H1 (cell line): ENCODE data around the gene COLEC11. TPM values are rescaled to one million over a fixed set of nuclear protein-coding genes. Genes with fewer than 3 reads are reported as not detected.
A peak's percentile ranks its signal among the peaks of the same experiment; 100 is the strongest.

ENCODE experiments used
- CTCF ChIA-PET: fragments of 300-600 bp; sonication (Branson Sonifier 250); formaldehyde crosslinking; loops from one replicate; lab custom pipeline; 2021; ENCODE audit not compliant: partially characterized antibody; lab: Charles Lee
- POLR2A ChIA-PET: fragments of 300-600 bp; sonication (Branson Sonifier 250); formaldehyde crosslinking; loops from one replicate; lab custom pipeline; 2021; ENCODE audit warnings: inconsistent platforms; ENCODE audit not compliant: partially characterized antibody; lab: Charles Lee
- DNase-seq, 2 experiments: peaks; one replicate each; pipeline versions ENCODE4 v3.0.0 to v3.0.0-alpha.2; 2010 to 2022; ENCODE audit warnings: low spot score in 2 of 2, low read depth in 1 of 2, mixed read lengths in 1 of 2
- FAIRE-seq: peaks from 2 replicates; lab custom pipeline; 2011; peaks lifted over from hg19 to GRCh38; lab: Jason Lieb, UNC
- H2AFZ ChIP-seq: 2 replicates; pipeline ENCODE4 v1.8.1; 2012; ENCODE audit warnings: low read length, inconsistent platforms
- H2AK5ac ChIP-seq: 2 replicates; pipeline ENCODE4 v1.6.1; 2013; ENCODE audit warnings: low read depth, low read length
- H2BK120ac ChIP-seq: replicated peaks from 2 replicates; pipeline ENCODE3; 2013; ENCODE audit warnings: low read depth, low read length, inconsistent platforms
- H2BK12ac ChIP-seq: 2 replicates; pipeline ENCODE4 v1.6.1; 2013; ENCODE audit warnings: low read depth, low read length
- H2BK15ac ChIP-seq: 2 replicates; pipeline ENCODE4 v1.6.1; 2013; ENCODE audit warnings: low read length
- H2BK20ac ChIP-seq: 2 replicates; pipeline ENCODE4 v1.6.1; 2013; ENCODE audit warnings: low read length
- H2BK5ac ChIP-seq: 2 replicates; pipeline ENCODE4 v1.6.1; 2013; ENCODE audit warnings: low read depth, low read length
- H3K14ac ChIP-seq: 2 replicates; pipeline ENCODE4 v1.6.1; 2013; ENCODE audit warnings: inconsistent platforms; ENCODE audit not compliant: insufficient read length
- H3K18ac ChIP-seq: 2 replicates; pipeline ENCODE4 v1.6.1; 2013; ENCODE audit warnings: low read length; ENCODE audit errors: extremely low read depth
- H3K23ac ChIP-seq: 2 replicates; pipeline ENCODE4 v1.6.1; 2013; ENCODE audit warnings: inconsistent platforms; ENCODE audit not compliant: insufficient read length
- H3K23me2 ChIP-seq: 2 replicates; pipeline ENCODE4 v1.6.1; 2013; ENCODE audit warnings: low read depth, low read length
- H3K27ac ChIP-seq: 2 replicates; pipeline ENCODE4 v1.6.1; 2011; ENCODE audit warnings: low read depth, low read length, inconsistent platforms
- H3K27me3 ChIP-seq, 4 experiments: replicated peaks in 1 of 4; 1 replicate in 1 of 4; 2 replicates in 3 of 4; pipeline versions ENCODE4 v1.6.1 to v1.8.1; 2011 to 2013; ENCODE audit warnings: low read length in 3 of 4, mild to moderate bottlenecking in 3 of 4, inconsistent platforms in 2 of 4, mixed read lengths in 2 of 4, moderate library complexity in 1 of 4; ENCODE audit not compliant: control insufficient read depth in 3 of 4, insufficient read depth in 3 of 4; ENCODE audit errors: extremely low read depth in 1 of 4
- H3K36me3 ChIP-seq, 4 experiments: 2 replicates each; pipeline versions ENCODE4 v1.6.1 to v1.8.1; 2011 to 2013; ENCODE audit warnings: mild to moderate bottlenecking in 4 of 4, low read length in 3 of 4, moderate library complexity in 2 of 4, control low read depth in 1 of 4, inconsistent platforms in 1 of 4; ENCODE audit not compliant: insufficient read depth in 4 of 4, control insufficient read depth in 2 of 4
- H3K4ac ChIP-seq: replicated peaks from 2 replicates; pipeline ENCODE3; 2013; ENCODE audit warnings: low read length, low read depth, mixed read lengths, inconsistent platforms; ENCODE audit not compliant: insufficient read length
- H3K4me1 ChIP-seq, 4 experiments: replicated peaks in 1 of 4; 1 replicate in 1 of 4; 2 replicates in 3 of 4; pipeline versions ENCODE4 v1.6.1 to v1.8.1; 2011 to 2013; ENCODE audit warnings: low read length in 3 of 4, inconsistent platforms in 2 of 4, mixed read lengths in 1 of 4; ENCODE audit not compliant: insufficient read depth in 4 of 4, control insufficient read depth in 3 of 4
- H3K4me2 ChIP-seq, 2 experiments: 2 replicates each; pipeline versions ENCODE4 v1.6.1 to v1.8.1; 2011 to 2013; ENCODE audit warnings: low read depth in 2 of 2, low read length in 2 of 2, control low read depth in 1 of 2, inconsistent platforms in 1 of 2, mild to moderate bottlenecking in 1 of 2; ENCODE audit not compliant: insufficient read depth in 1 of 2
- H3K4me3 ChIP-seq, 4 experiments: fragments of 200-600, 300-600 bp in 1 of 4; sonication (generic), shearing (Covaris generic), sonication (Bioruptor Twin) in 1 of 4; 2 replicates each; pipeline versions ENCODE4 v1.5.1 to v1.8.1; 2011 to 2016; ENCODE audit warnings: low read length in 4 of 4, low read depth in 3 of 4, control low read depth in 2 of 4, inconsistent platforms in 2 of 4, mild to moderate bottlenecking in 2 of 4, mixed read lengths in 1 of 4, moderate library complexity in 1 of 4; ENCODE audit not compliant: insufficient read depth in 2 of 4; ENCODE audit errors: extremely low read depth in 1 of 4
- H3K56ac ChIP-seq: replicated peaks from 2 replicates; pipeline ENCODE3; 2013; ENCODE audit warnings: low read depth, mild to moderate bottlenecking, mixed read lengths, low read length, inconsistent platforms; ENCODE audit not compliant: insufficient read length
- H3K79me1 ChIP-seq: 2 replicates; pipeline ENCODE4 v1.6.1; 2013; ENCODE audit warnings: low read depth, low read length, control low read depth
- H3K79me2 ChIP-seq, 2 experiments: 2 replicates each; pipeline versions ENCODE4 v1.6.1 to v1.8.1; 2012 to 2013; ENCODE audit warnings: low read length in 2 of 2, mild to moderate bottlenecking in 2 of 2, inconsistent platforms in 1 of 2; ENCODE audit not compliant: insufficient read depth in 2 of 2, control insufficient read depth in 1 of 2
- H3K9ac ChIP-seq, 4 experiments: replicated peaks in 1 of 4; 1 replicate in 1 of 4; 2 replicates in 3 of 4; pipeline versions ENCODE4 v1.6.1 to v1.8.1; 2011 to 2013; ENCODE audit warnings: low read depth in 3 of 4, low read length in 3 of 4, control low read depth in 2 of 4, mild to moderate bottlenecking in 2 of 4, moderate library complexity in 2 of 4, inconsistent platforms in 1 of 4; ENCODE audit errors: extremely low read depth in 1 of 4
- H3K9me3 ChIP-seq, 2 experiments: 2 replicates each; pipeline versions ENCODE4 v1.6.1 to v1.8.1; 2012 to 2013; ENCODE audit warnings: mild to moderate bottlenecking in 2 of 2, moderate library complexity in 2 of 2, control low read depth in 1 of 2, inconsistent platforms in 1 of 2, low read depth in 1 of 2, low read length in 1 of 2, mixed read lengths in 1 of 2; ENCODE audit not compliant: insufficient read depth in 2 of 2
- H4K20me1 ChIP-seq, 2 experiments: replicated peaks in 1 of 2; 2 replicates each; pipeline versions ENCODE3 to v1.8.1; 2011 to 2013; ENCODE audit warnings: inconsistent platforms in 2 of 2, low read length in 2 of 2, mild to moderate bottlenecking in 1 of 2; ENCODE audit not compliant: insufficient read depth in 2 of 2, control insufficient read depth in 1 of 2
- H4K5ac ChIP-seq: 2 replicates; pipeline ENCODE4 v1.6.1; 2013; ENCODE audit warnings: low read length, low read depth, mixed read lengths, inconsistent platforms; ENCODE audit not compliant: insufficient read length
- H4K8ac ChIP-seq: 2 replicates; pipeline ENCODE4 v1.8.0; 2013; ENCODE audit warnings: mild to moderate bottlenecking, moderate library complexity, low read length, inconsistent platforms; ENCODE audit not compliant: insufficient read depth; ENCODE audit errors: extremely low read depth
- H4K91ac ChIP-seq: replicated peaks from 2 replicates; pipeline ENCODE3; 2013; ENCODE audit warnings: low read length, mixed read lengths, inconsistent platforms; ENCODE audit not compliant: insufficient read length
- ASH2L ChIP-seq: fragments of 200-600, 300-600 bp; sonication (generic); IDR thresholded peaks from one replicate; pipeline ENCODE4 v1.7.1; 2017; ENCODE audit warnings: low read length
- KDM4A ChIP-seq: IDR thresholded peaks from one replicate; pipeline ENCODE4 v1.7.1; 2012; ENCODE audit warnings: low read depth, mild to moderate bottlenecking, moderate library complexity, low read length, inconsistent platforms; ENCODE audit not compliant: severe bottlenecking
- SAP30 ChIP-seq: fragments of 300-600 bp; sonication (generic); IDR thresholded peaks from 2 replicates; pipeline ENCODE4 v1.7.1; 2012; ENCODE audit warnings: low read length, moderate library complexity, mild to moderate bottlenecking, inconsistent platforms; ENCODE audit not compliant: insufficient read depth, insufficient replicate concordance
- SP1 ChIP-seq: IDR thresholded peaks from 2 replicates; pipeline ENCODE4 v1.6.1; 2011; ENCODE audit warnings: low read depth, low read length
- TEAD4 ChIP-seq: IDR thresholded peaks from 2 replicates; pipeline ENCODE4 v1.6.1; 2012; ENCODE audit warnings: low read depth, low read length, inconsistent platforms, mixed read lengths
- WGBS, 2 experiments: shearing (Covaris generic) in 1 of 2; methylation state at CpG; one replicate each; pipeline versions ENCODE4 v1.1.6 to v1.1.7; 2013 to 2015; ENCODE audit warnings: low lambda C conversion rate in 2 of 2, mixed read lengths in 2 of 2, inconsistent platforms in 1 of 2, low coverage in 1 of 2, missing lambda C conversion rate in 1 of 2; ENCODE audit not compliant: insufficient replicate concordance in 2 of 2, insufficient coverage in 1 of 2, insufficient read length in 1 of 2; ENCODE audit errors: extremely low coverage in 1 of 2, missing lambda C conversion rate in 1 of 2; 5-methylcytosine and 5-hydroxymethylcytosine counted together
- polyA plus RNA-seq, 7 experiments: library from polyadenylated mRNA; depleted of rRNA in 3 of 7; stranded (reverse) in 5 of 7; unstranded in 2 of 7; fragments of >200 nt in 5 of 7; fragments of 200-250 nt in 2 of 7; gene quantifications; 1 replicate in 5 of 7; 2 replicates in 1 of 7; 4 replicates in 1 of 7; pipeline versions ENCODE4 v1.2.1 to v1.2.3, GENCODE V29; 2011 to 2013; ENCODE audit warnings: missing spikeins in 2 of 7, mixed read lengths in 2 of 7
- total RNA-seq: library from RNA; stranded (reverse); fragmentation: NEBNext Ultra II Directional; extraction: Animal tissue kit (Norgen Biotek cat#: 25700); gene quantifications from 2 replicates; pipeline ENCODE4 v1.2.1, GENCODE V29; 2021
- TF ChIP-seq, protein P1 (sequence below), 3 experiments: IDR thresholded peaks; 1 replicate in 2 of 3; 2 replicates in 1 of 3; pipeline versions ENCODE4 v1.5.1 to v1.6.1; 2011; ENCODE audit warnings: low read length in 3 of 3, mild to moderate bottlenecking in 3 of 3, inconsistent platforms in 2 of 3, low read depth in 1 of 3, moderate library complexity in 1 of 3; ENCODE audit not compliant: insufficient read depth in 1 of 3; ENCODE audit errors: control extremely low read depth in 1 of 3

COLEC11 gene
- total and polyA plus RNA-seq, 2 of the 8 experiments (the other 6 are each of a cell fraction or from before 2014, with no cell fraction given), result 0.47 to 0.80 TPM

DNA sequence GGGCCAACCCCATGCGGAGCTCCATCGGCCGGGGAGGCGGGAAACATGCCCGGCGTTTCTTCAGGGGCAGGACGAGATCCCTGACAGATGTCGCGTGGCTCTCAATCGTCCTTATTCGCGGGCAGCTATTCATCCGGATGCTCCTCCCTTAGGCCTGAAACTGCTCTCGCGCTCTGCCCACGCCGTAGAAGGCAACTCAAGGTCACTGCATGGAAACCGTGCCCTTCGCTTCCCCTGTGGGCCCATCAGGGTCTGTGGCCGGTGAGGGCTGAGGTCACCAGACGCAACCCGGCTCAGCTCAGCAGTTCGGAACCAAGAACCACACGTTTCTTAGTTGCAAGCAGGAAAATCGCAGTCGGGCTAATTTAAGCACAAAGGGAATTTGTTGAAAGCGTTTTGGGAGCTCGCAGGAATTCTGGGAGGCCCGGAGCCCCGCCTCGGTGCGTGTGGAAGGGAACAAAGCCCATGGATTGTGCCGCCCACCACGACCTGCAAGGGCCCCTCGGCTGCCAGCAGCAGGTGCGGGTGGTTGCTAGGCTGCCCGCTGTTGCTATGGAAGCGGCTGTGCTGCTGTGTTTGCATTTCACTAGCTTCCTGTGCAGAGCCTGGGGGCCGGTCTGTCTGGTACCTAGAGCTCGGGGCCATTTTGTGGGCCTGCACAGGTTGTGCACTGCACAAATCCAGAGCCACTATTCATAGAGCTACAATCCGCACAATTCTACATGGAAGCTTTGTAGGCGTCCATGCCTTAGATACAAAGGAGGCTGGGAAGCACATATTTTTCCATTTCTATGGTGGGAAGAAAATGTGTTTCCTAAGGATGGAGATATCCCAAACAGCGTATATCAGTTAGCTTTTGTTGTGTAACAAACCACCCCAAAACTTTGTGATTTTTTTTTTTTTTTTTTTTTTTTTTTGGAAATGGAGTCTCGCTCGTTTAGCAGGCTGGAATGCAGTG is 57.1 kb downstream of the COLEC11 start:
- Histone ChIP-seq H3K23me2 (peaks cover 7% of the 10 kb centered on the region; the same call in 1 of the 2 replicates), H4K20me1 (no peaks in the 10 kb centered on the region), H3K56ac (no peak overlapping the region), H3K9me3 (no peaks in the 10 kb centered on the region; a peak in 1 of 4 replicates), H4K91ac (peak overlapping the region; percentile 99), H3K4me1 (peaks cover 0 to 14% (median 11%) of the 10 kb centered on the region in 4 experiments; a peak in 6 of 7 replicates), H3K79me1 (no peaks in the 10 kb centered on the region; the same call in 1 of the 2 replicates), H2BK20ac (peak overlapping the region; percentile 93; the same call in 1 of the 2 replicates), H2AFZ (peak overlapping the region; percentile 65; the same call in 1 of the 2 replicates), H3K4me2 (peak overlapping the region; percentile 64 to 97), H3K27ac (peak overlapping the region; percentile 85), H2BK120ac (peak overlapping the region; percentile 29), H3K36me3 (no peaks in the 10 kb centered on the region), H4K5ac (peak overlapping the region; percentile 25), H3K79me2 (no peaks in the 10 kb centered on the region), H3K14ac (no peak overlapping the region), H3K23ac (no peak overlapping the region), H3K9ac (peak overlapping the region in 3 of 4 experiments; percentile 78 to 88 (median 86); a peak in 6 of 7 replicates), H2AK5ac (peak overlapping the region; percentile 47; the same call in 1 of the 2 replicates), H3K27me3 (peaks cover 0 to 2% (median 0%) of the 10 kb centered on the region in 4 experiments; a peak in 1 of 7 replicates), H2BK5ac (peak overlapping the region; percentile 83; the same call in 1 of the 2 replicates), H2BK15ac (peak overlapping the region; percentile 88; the same call in 1 of the 2 replicates), H4K8ac (peak overlapping the region; percentile 81; the same call in 1 of the 2 replicates), H3K18ac (peak overlapping the region; percentile 99), H3K4ac (peak overlapping the region; percentile 63), H3K4me3 (peak overlapping the region; percentile 13 to 67 (median 60); a peak in 7 of 8 replicates), H2BK12ac (peak overlapping the region; percentile 96; the same call in 1 of the 2 replicates)
- 16% methylated on average over 45 of the region's 45 CpGs; no CpG with 5 or more reads in 1 of the 2 experiments for WGBS, 2 experiments
- ChIA-PET POLR2A (interaction anchor here (0.8 to 4.6 kb wide), 18 partner anchors 9 to 349 kb away, joined by 3 to 34 read pairs (median 6); partner anchors contain the start of genes COLEC11, RNASEH1 and RPS7), CTCF (interaction anchor here (0.7 to 3.3 kb wide), 30 partner anchors 8 to 605 kb away, joined by 3 to 20 read pairs (median 4); no protein-coding TSS in a partner anchor)
- FAIRE-seq (peak; percentile 48), DNase-seq (peak; percentile 70 to 88)
- TF ChIP-seq KDM4A (peak; percentile 42), SP1 (peak; percentile 53; the same call in 1 of the 2 replicates), TEAD4 (0 out of 2 replicates have a peak, but pooled peaks have one; percentile 14), ASH2L (peak; percentile 63), SAP30 (peak; percentile 66)
- TF ChIP-seq, protein P1, sequence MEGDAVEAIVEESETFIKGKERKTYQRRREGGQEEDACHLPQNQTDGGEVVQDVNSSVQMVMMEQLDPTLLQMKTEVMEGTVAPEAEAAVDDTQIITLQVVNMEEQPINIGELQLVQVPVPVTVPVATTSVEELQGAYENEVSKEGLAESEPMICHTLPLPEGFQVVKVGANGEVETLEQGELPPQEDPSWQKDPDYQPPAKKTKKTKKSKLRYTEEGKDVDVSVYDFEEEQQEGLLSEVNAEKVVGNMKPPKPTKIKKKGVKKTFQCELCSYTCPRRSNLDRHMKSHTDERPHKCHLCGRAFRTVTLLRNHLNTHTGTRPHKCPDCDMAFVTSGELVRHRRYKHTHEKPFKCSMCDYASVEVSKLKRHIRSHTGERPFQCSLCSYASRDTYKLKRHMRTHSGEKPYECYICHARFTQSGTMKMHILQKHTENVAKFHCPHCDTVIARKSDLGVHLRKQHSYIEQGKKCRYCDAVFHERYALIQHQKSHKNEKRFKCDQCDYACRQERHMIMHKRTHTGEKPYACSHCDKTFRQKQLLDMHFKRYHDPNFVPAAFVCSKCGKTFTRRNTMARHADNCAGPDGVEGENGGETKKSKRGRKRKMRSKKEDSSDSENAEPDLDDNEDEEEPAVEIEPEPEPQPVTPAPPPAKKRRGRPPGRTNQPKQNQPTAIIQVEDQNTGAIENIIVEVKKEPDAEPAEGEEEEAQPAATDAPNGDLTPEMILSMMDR (IDR thresholded peaks at IDR 0.05; ENCODE audit: control extremely low read depth in 1 of 3, insufficient read depth in 1 of 3, low read depth in 1 of 3, low read length in 3 of 3), result no peak
